Liver (tissue), 9 donors: ENCODE results near the gene SDF2L1. TPM values are rescaled to one million over a fixed set of nuclear protein-coding genes. Genes with fewer than 3 reads are reported as not detected.

Experiments used
- DNase-seq: peaks from one replicate; pipeline ENCODE4 v3.0.0-alpha.2; 2017; ENCODE audit warnings: low spot score
- H3K27ac ChIP-seq, 2 donors: one replicate each; pipeline ENCODE4 v1.7.0; 2013; ENCODE audit warnings: inconsistent platforms in 2 of 2, low read length in 2 of 2, control low read depth in 1 of 2, low read depth in 1 of 2, mild to moderate bottlenecking in 1 of 2
- H3K27me3 ChIP-seq, 4 donors: one replicate each; pipeline versions ENCODE4 v1.6.1 to v1.7.0; 2013; ENCODE audit warnings: low read length in 3 of 4, inconsistent platforms in 1 of 4, mild to moderate bottlenecking in 1 of 4, moderate library complexity in 1 of 4; ENCODE audit not compliant: control insufficient read depth in 4 of 4, insufficient read depth in 4 of 4
- H3K36me3 ChIP-seq, 4 donors: one replicate each; pipeline versions ENCODE4 v1.6.1 to v1.7.0; 2013; ENCODE audit warnings: low read length in 3 of 4, mild to moderate bottlenecking in 3 of 4, low read depth in 1 of 4, moderate library complexity in 1 of 4; ENCODE audit not compliant: control insufficient read depth in 4 of 4, insufficient read depth in 3 of 4
- H3K4me1 ChIP-seq, 4 donors: one replicate each; pipeline versions ENCODE4 v1.6.1 to v1.7.0; 2013; ENCODE audit warnings: low read length in 3 of 4, mild to moderate bottlenecking in 3 of 4, moderate library complexity in 1 of 4; ENCODE audit not compliant: control insufficient read depth in 4 of 4, insufficient read depth in 4 of 4
- H3K4me3 ChIP-seq, 3 donors: one replicate each; pipeline versions ENCODE4 v1.6.1 to v1.7.0; 2013; ENCODE audit warnings: low read length in 3 of 3, control low read depth in 1 of 3, low read depth in 1 of 3, mild to moderate bottlenecking in 1 of 3
- H3K9ac ChIP-seq, 2 donors: one replicate each; pipeline ENCODE4 v1.7.0; 2013; ENCODE audit warnings: low read length in 2 of 2, mild to moderate bottlenecking in 2 of 2, moderate library complexity in 2 of 2, control low read depth in 1 of 2, low read depth in 1 of 2
- H3K9me3 ChIP-seq, 4 donors: one replicate each; pipeline versions ENCODE4 v1.6.1 to v1.7.0; 2013; ENCODE audit warnings: low read length in 3 of 4; ENCODE audit not compliant: control insufficient read depth in 4 of 4
- EGR1 ChIP-seq, 2 donors: IDR thresholded peaks; 2 replicates each; pipeline ENCODE4 v1.6.1; 2016 to 2018; ENCODE audit warnings: antibody characterized with exemption in 2 of 2, low read depth in 2 of 2
- FOXA2 ChIP-seq: IDR thresholded peaks from 2 replicates; pipeline ENCODE4 v1.6.1; 2016; ENCODE audit warnings: antibody characterized with exemption
- GABPA ChIP-seq, 2 donors: IDR thresholded peaks in 1 of 2; conservative IDR thresholded peaks in 1 of 2; 2 replicates each; pipeline ENCODE4 v1.6.1; 2016; ENCODE audit warnings: antibody characterized with exemption in 2 of 2, mild to moderate bottlenecking in 1 of 2, moderate library complexity in 1 of 2
- HNF4G ChIP-seq: IDR thresholded peaks from 2 replicates; pipeline ENCODE4 v1.6.1; 2016; ENCODE audit warnings: antibody characterized with exemption
- JUND ChIP-seq, 2 donors: IDR thresholded peaks; 2 replicates each; pipeline ENCODE4 v1.6.1; 2016; ENCODE audit warnings: antibody characterized with exemption in 2 of 2
- NR2F2 ChIP-seq: IDR thresholded peaks from 2 replicates; pipeline ENCODE4 v1.6.1; 2016; ENCODE audit warnings: antibody characterized with exemption
- RAD21 ChIP-seq, 2 donors: IDR thresholded peaks; 2 replicates each; pipeline ENCODE4 v1.6.1; 2016; ENCODE audit warnings: antibody characterized with exemption in 2 of 2, mild to moderate bottlenecking in 2 of 2
- RXRA ChIP-seq, 2 donors: IDR thresholded peaks; 2 replicates each; pipeline ENCODE4 v1.6.1; 2017 to 2018; ENCODE audit warnings: antibody characterized with exemption in 2 of 2, mild to moderate bottlenecking in 1 of 2
- SP1 ChIP-seq: IDR thresholded peaks from 2 replicates; pipeline ENCODE4 v1.6.1; 2018; ENCODE audit warnings: antibody characterized with exemption, mild to moderate bottlenecking
- TAF1 ChIP-seq: conservative IDR thresholded peaks from 2 replicates; pipeline ENCODE4 v1.6.1; 2016; ENCODE audit warnings: antibody characterized with exemption, mild to moderate bottlenecking
- YY1 ChIP-seq: IDR thresholded peaks from 2 replicates; pipeline ENCODE4 v1.6.1; 2016; ENCODE audit warnings: antibody characterized with exemption, mild to moderate bottlenecking
- whole genome bisulfite sequencing: extraction: QIAGEN DNeasy Blood & Tissue Kit; methylation state at CpG from one replicate; pipeline ENCODE4 v1.1.7; 2013; 5-methylcytosine and 5-hydroxymethylcytosine counted together
- polyA plus RNA-seq, 2 donors: library from polyadenylated mRNA; stranded (reverse) in 1 of 2; unstranded in 1 of 2; fragments of 200-250 nt in 1 of 2; fragments of >200 nt in 1 of 2; fragmentation: Nextera tagmentation in 1 of 2; extraction: Ambion mirVana in 1 of 2; gene quantifications; one replicate each; pipeline versions ENCODE4 v1.2.1 to v1.2.3, GENCODE V29; 2013 to 2015
- total RNA-seq, 2 donors: library from RNA; depleted of rRNA; stranded (reverse); fragments of >200 nt; gene quantifications; one replicate each; pipeline ENCODE4 v1.2.3, GENCODE V29; 2014
- TF ChIP-seq, protein P1 (sequence below): fragments of 150-350 bp; IDR thresholded peaks from 2 replicates; pipeline ENCODE4 v1.5.1; 2017; ENCODE audit warnings: improper control_type of control experiment, low read depth, low read length; ENCODE audit not compliant: missing input control
- TF ChIP-seq, protein P2 (sequence below): IDR thresholded peaks from 2 replicates; pipeline ENCODE4 v1.6.1; 2016; ENCODE audit warnings: antibody characterized with exemption
- TF ChIP-seq, protein P3 (sequence below): IDR thresholded peaks from 2 replicates; pipeline ENCODE4 v1.6.1; 2016; ENCODE audit warnings: antibody characterized with exemption, mild to moderate bottlenecking
- donor health status: healthy.
- donor health status: healthy.
- donor health status: healthy.
- donor health status: healthy.
- donor health status: healthy.

Gene SDF2L1
- total and polyA plus RNA-seq, 4 donors, result 36.3 to 173 (median 82.9) TPM

DNA sequence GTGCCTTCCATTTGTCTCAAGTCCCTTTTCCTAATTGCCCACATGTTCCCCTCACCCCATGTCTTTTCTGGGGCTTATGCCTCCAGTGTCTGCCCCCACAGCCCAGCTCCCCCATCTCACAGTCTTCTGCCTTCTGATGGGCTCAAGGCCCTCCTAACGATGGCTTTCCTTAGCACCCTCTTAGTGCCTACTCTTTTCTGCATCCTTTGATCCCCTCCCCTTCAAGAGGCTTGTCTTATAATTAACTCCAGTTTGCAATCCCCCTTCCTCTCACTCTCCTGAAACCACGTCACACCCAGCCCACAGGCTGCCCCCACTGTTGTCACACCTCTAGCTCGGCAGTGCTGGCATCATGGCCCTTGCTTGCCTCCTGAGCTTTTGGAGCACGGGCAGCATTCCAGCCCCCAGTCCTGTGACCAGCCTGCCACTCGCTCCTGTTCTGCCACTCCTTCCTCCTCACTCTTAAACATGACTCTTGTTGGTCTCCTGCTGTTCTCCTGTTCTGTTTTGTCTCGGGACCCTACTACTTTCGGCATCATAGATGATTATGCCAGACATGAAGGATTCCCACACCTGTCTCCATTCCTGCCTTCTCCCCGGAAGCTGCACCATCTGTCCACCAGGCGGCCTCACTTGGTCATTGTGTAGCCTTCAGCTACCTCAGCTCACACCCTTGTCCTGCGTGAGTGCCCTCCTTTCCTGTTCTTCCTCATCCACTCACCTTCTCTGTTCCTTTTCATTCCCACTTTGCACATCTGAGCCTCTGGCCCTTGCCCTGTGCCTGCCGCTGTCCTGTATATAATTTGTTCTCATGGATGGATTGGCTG, 48.5 kb upstream of the SDF2L1 start:
- H3K9me3 ChIP-seq, result no peaks in the 10 kb centered on the region
- no peak overlapping the region for H3K9ac ChIP-seq
- 88% methylated on average over 11 of the region's 11 CpGs for WGBS
- no peaks in the 10 kb centered on the region for H3K27me3 ChIP-seq
- H3K4me1 ChIP-seq, result peaks cover 0 to 5% (median 1%) of the 10 kb centered on the region in 4 donors
- H3K36me3 ChIP-seq, result peaks cover 0 to 30% (median 22%) of the 10 kb centered on the region in 4 donors
- DNase-seq, result no peak
- TF ChIP-seq JUND (IDR thresholded peaks at IDR 0.05), result no peak
- no peak for TF ChIP-seq FOXA2
- no peak for TF ChIP-seq SP1
- TF ChIP-seq, protein P1, sequence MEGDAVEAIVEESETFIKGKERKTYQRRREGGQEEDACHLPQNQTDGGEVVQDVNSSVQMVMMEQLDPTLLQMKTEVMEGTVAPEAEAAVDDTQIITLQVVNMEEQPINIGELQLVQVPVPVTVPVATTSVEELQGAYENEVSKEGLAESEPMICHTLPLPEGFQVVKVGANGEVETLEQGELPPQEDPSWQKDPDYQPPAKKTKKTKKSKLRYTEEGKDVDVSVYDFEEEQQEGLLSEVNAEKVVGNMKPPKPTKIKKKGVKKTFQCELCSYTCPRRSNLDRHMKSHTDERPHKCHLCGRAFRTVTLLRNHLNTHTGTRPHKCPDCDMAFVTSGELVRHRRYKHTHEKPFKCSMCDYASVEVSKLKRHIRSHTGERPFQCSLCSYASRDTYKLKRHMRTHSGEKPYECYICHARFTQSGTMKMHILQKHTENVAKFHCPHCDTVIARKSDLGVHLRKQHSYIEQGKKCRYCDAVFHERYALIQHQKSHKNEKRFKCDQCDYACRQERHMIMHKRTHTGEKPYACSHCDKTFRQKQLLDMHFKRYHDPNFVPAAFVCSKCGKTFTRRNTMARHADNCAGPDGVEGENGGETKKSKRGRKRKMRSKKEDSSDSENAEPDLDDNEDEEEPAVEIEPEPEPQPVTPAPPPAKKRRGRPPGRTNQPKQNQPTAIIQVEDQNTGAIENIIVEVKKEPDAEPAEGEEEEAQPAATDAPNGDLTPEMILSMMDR, result no peak
- TF ChIP-seq HNF4G, result no peak
- TF ChIP-seq TAF1, result no peak
- TF ChIP-seq EGR1 (IDR thresholded peaks at IDR 0.05; ENCODE audit: low read depth in 2 of 2), result no peak
- TF ChIP-seq RAD21 (IDR thresholded peaks at IDR 0.05), result no peak
- no peak for TF ChIP-seq GABPA (IDR thresholded peaks at IDR 0.05 in 1 of 2, conservative IDR thresholded peaks at IDR 0.05 in 1 of 2)
- TF ChIP-seq, protein P2, sequence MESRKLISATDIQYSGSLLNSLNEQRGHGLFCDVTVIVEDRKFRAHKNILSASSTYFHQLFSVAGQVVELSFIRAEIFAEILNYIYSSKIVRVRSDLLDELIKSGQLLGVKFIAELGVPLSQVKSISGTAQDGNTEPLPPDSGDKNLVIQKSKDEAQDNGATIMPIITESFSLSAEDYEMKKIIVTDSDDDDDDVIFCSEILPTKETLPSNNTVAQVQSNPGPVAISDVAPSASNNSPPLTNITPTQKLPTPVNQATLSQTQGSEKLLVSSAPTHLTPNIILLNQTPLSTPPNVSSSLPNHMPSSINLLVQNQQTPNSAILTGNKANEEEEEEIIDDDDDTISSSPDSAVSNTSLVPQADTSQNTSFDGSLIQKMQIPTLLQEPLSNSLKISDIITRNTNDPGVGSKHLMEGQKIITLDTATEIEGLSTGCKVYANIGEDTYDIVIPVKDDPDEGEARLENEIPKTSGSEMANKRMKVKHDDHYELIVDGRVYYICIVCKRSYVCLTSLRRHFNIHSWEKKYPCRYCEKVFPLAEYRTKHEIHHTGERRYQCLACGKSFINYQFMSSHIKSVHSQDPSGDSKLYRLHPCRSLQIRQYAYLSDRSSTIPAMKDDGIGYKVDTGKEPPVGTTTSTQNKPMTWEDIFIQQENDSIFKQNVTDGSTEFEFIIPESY, result no peak
- TF ChIP-seq, protein P3, sequence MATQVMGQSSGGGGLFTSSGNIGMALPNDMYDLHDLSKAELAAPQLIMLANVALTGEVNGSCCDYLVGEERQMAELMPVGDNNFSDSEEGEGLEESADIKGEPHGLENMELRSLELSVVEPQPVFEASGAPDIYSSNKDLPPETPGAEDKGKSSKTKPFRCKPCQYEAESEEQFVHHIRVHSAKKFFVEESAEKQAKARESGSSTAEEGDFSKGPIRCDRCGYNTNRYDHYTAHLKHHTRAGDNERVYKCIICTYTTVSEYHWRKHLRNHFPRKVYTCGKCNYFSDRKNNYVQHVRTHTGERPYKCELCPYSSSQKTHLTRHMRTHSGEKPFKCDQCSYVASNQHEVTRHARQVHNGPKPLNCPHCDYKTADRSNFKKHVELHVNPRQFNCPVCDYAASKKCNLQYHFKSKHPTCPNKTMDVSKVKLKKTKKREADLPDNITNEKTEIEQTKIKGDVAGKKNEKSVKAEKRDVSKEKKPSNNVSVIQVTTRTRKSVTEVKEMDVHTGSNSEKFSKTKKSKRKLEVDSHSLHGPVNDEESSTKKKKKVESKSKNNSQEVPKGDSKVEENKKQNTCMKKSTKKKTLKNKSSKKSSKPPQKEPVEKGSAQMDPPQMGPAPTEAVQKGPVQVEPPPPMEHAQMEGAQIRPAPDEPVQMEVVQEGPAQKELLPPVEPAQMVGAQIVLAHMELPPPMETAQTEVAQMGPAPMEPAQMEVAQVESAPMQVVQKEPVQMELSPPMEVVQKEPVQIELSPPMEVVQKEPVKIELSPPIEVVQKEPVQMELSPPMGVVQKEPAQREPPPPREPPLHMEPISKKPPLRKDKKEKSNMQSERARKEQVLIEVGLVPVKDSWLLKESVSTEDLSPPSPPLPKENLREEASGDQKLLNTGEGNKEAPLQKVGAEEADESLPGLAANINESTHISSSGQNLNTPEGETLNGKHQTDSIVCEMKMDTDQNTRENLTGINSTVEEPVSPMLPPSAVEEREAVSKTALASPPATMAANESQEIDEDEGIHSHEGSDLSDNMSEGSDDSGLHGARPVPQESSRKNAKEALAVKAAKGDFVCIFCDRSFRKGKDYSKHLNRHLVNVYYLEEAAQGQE, result no peak
- no peak for TF ChIP-seq YY1
- no peak for TF ChIP-seq RXRA (IDR thresholded peaks at IDR 0.05)
- no peak overlapping the region for H3K27ac ChIP-seq
- no peak overlapping the region for H3K4me3 ChIP-seq

DNA sequence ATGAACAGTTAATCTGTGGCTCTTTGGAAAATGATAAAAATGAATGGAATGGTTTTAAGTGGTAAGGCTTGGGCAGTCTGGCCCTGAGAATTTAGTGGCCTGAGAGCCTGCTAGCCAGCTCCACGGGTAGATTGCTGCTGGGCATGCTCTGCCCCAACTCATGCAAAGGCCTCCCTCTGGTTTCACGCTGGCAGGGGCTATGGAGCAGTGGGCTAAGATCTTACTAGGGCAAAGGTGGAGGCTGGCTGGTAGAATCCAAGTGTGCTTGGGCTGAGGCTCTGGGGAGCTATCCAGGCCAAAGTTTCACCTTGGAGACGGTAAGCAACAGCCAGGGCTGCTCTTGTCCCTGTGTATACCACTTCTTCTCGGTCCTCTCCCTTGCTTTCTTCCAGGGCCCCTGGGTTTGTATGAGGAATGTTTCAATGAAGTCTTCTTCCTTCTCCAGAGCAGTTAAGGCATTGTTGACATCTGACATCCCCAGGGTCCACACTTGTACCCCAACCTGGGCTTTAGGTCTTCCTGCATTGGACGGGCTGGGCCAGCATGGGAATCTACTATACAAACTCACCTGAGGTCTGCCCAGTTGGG, 47.1 kb upstream of the SDF2L1 start:
- Histone ChIP-seq H3K4me3 (no peak overlapping the region), H3K27ac (no peak overlapping the region), H3K9me3 (no peaks in the 10 kb centered on the region), H3K9ac (no peak overlapping the region), H3K4me1 (peaks cover 0 to 3% (median 0%) of the 10 kb centered on the region in 4 donors), H3K36me3 (peaks cover 0 to 30% (median 22%) of the 10 kb centered on the region in 4 donors), H3K27me3 (no peaks in the 10 kb centered on the region)
- DNase-seq, result no peak
- 93% methylated on average over 5 of the region's 5 CpGs for WGBS
- no peak for TF ChIP-seq NR2F2
- TF ChIP-seq FOXA2, result no peak
- no peak for TF ChIP-seq TAF1
- TF ChIP-seq, protein P2, result no peak
- TF ChIP-seq, protein P1, result no peak
- no peak for TF ChIP-seq RAD21 (IDR thresholded peaks at IDR 0.05)
